Neural cell (in vitro differentiated cells): Measurements from ENCODE around the gene DLG2.

Experiments
- CTCF ChIP-seq: fragments of 450-650 bp; IDR thresholded peaks from 2 replicates; pipeline ENCODE4 v1.5.1; 2014; ENCODE audit warnings: antibody characterized with exemption, mild to moderate bottlenecking, moderate library complexity; ENCODE audit not compliant: poor library complexity, severe bottlenecking
- EP300 ChIP-seq: fragments of 450-650 bp; conservative IDR thresholded peaks from 2 replicates; pipeline ENCODE4 v1.6.1; 2014; ENCODE audit warnings: antibody characterized with exemption, mild to moderate bottlenecking, moderate library complexity; ENCODE audit not compliant: poor library complexity, severe bottlenecking
- EZH2 ChIP-seq: fragments of 200-600, 300-800 bp; shearing (Covaris generic), sonication (generic); IDR thresholded peaks from 2 replicates; pipeline ENCODE4 v1.6.1; 2014; ENCODE audit warnings: antibody characterized with exemption, low read length, borderline replicate concordance, mild to moderate bottlenecking; ENCODE audit not compliant: insufficient read depth, poor library complexity, severe bottlenecking
- MXI1 ChIP-seq: fragments of 450-650 bp; conservative IDR thresholded peaks from 2 replicates; pipeline ENCODE4 v1.6.1; 2014; ENCODE audit warnings: antibody characterized with exemption, mild to moderate bottlenecking; ENCODE audit not compliant: poor library complexity, severe bottlenecking
- POLR2AphosphoS5 ChIP-seq: IDR thresholded peaks from 2 replicates; pipeline ENCODE4 v1.6.1; 2012
- REST ChIP-seq: IDR thresholded peaks from 2 replicates; pipeline ENCODE4 v1.6.1; 2012; ENCODE audit warnings: borderline replicate concordance
- SMC3 ChIP-seq: fragments of 450-650 bp; conservative IDR thresholded peaks from 2 replicates; pipeline ENCODE4 v1.6.1; 2014; ENCODE audit warnings: antibody characterized with exemption, mild to moderate bottlenecking, moderate library complexity; ENCODE audit not compliant: poor library complexity
- TAF1 ChIP-seq: IDR thresholded peaks from 2 replicates; pipeline ENCODE4 v1.6.1; 2012; ENCODE audit warnings: low read depth

DNA sequence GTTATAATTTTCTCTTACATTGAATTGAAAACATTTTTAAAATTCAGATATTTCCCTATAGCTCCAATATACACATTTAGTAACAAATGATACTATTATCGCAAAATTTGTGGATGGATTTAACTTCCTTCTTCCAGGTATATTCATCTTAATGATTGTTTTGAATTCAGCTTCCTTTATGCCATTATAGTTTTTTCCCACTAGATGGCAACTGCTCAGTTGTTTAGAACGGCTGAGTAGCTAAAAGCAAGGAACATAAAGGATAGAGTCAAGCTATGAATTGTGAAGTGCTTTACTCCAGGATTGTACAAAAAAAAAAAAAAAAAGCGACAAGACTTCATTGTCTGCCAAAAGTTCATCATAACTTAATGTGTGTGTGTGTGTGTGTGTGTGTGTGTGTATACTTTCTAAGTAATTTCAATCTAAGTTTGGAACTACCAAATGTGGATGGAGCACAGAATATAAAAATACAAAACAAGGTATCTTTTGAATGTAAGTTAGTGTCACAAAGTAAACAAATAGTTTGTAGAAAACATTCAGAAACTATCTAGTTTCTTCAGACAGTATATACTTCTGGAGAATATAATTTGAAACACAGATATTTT, 846.4 kb downstream of the DLG2 start:
- no peak for TF ChIP-seq EP300
- no peak for TF ChIP-seq POLR2AphosphoS5
- no peak for TF ChIP-seq EZH2
- peak; percentile 80 for TF ChIP-seq CTCF
- TF ChIP-seq MXI1 = no peak
- no peak for TF ChIP-seq TAF1
- no peak for TF ChIP-seq REST
- peak; percentile 88 for TF ChIP-seq SMC3
